Measurements from ENCODE around the gene PARP9. TPM values are rescaled to one million over a fixed set of nuclear protein-coding genes. Genes with fewer than 3 reads are reported as not detected.

PARP9 gene
- total and polyA plus RNA-seq, 12 donors, result 20.8 to 70.5 (median 40.7) TPM

GRCh38 chr3:122589297-122589696 is 25.2 kb upstream of the PARP9 start:
- DNase-seq, result no peak
- Histone ChIP-seq H3K27me3 (no peaks in the 10 kb centered on the region), H3K27ac (no peak overlapping the region), H3K4me3 (no peak overlapping the region), H3K36me3 (replicated peaks in 1 of 2) (no peaks in the 10 kb centered on the region), H3K9me3 (replicated peaks in 1 of 3) (no peaks in the 10 kb centered on the region), H3K4me1 (replicated peaks in 1 of 2) (no peaks in the 10 kb centered on the region)
- TF ChIP-seq, protein P1, sequence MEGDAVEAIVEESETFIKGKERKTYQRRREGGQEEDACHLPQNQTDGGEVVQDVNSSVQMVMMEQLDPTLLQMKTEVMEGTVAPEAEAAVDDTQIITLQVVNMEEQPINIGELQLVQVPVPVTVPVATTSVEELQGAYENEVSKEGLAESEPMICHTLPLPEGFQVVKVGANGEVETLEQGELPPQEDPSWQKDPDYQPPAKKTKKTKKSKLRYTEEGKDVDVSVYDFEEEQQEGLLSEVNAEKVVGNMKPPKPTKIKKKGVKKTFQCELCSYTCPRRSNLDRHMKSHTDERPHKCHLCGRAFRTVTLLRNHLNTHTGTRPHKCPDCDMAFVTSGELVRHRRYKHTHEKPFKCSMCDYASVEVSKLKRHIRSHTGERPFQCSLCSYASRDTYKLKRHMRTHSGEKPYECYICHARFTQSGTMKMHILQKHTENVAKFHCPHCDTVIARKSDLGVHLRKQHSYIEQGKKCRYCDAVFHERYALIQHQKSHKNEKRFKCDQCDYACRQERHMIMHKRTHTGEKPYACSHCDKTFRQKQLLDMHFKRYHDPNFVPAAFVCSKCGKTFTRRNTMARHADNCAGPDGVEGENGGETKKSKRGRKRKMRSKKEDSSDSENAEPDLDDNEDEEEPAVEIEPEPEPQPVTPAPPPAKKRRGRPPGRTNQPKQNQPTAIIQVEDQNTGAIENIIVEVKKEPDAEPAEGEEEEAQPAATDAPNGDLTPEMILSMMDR (IDR thresholded peaks at IDR 0.05), result no peak
- no peak for TF ChIP-seq POLR2A (IDR thresholded peaks at IDR 0.05)
- 54 to 70% (median 56%) methylated on average over 5 of the region's 5 CpGs for WGBS, 4 donors
- intact Hi-C loops (cut with DNase I), result no loop called here

GRCh38 chr3:122587572-122587971 is 23.5 kb upstream of the PARP9 start:
- H3K27ac ChIP-seq, result no peak overlapping the region
- no peak overlapping the region for H3K4me3 ChIP-seq
- 21 to 100% (median 67%) methylated on average over 1 to 2 of the region's 2 CpGs for WGBS, 4 donors
- no peaks in the 10 kb centered on the region for H3K9me3 ChIP-seq (replicated peaks in 1 of 3)
- no peaks in the 10 kb centered on the region for H3K27me3 ChIP-seq
- no peaks in the 10 kb centered on the region for H3K36me3 ChIP-seq (replicated peaks in 1 of 2)
- TF ChIP-seq POLR2A (IDR thresholded peaks at IDR 0.05), result no peak
- TF ChIP-seq, protein P1 (IDR thresholded peaks at IDR 0.05), result no peak
- no peak for DNase-seq
- intact Hi-C loops (cut with DNase I), result no loop called here
- no peaks in the 10 kb centered on the region for H3K4me1 ChIP-seq (replicated peaks in 1 of 2)

- no peak for TF ChIP-seq POLR2A (IDR thresholded peaks at IDR 0.05)
- TF ChIP-seq, protein P1 (IDR thresholded peaks at IDR 0.05), result no peak
- intact Hi-C loops (cut with DNase I), result no loop called here
- H3K9me3 ChIP-seq (replicated peaks in 1 of 3), result no peaks in the 10 kb centered on the region
- no peaks in the 10 kb centered on the region for H3K27me3 ChIP-seq
- no peaks in the 10 kb centered on the region for H3K36me3 ChIP-seq (replicated peaks in 1 of 2)
- H3K4me3 ChIP-seq, result no peak overlapping the region
- H3K27ac ChIP-seq, result no peak overlapping the region
- no peaks in the 10 kb centered on the region for H3K4me1 ChIP-seq (replicated peaks in 1 of 2)
- no peak for DNase-seq
These were observed 22.8 kb upstream of the PARP9 start for GRCh38 chr3:122586773-122587485.

- no peaks in the 10 kb centered on the region for H3K9me3 ChIP-seq (replicated peaks in 1 of 3)
- TF ChIP-seq, protein P1 (IDR thresholded peaks at IDR 0.05), result no peak
- TF ChIP-seq POLR2A (IDR thresholded peaks at IDR 0.05), result no peak
- no peaks in the 10 kb centered on the region for H3K4me1 ChIP-seq (replicated peaks in 1 of 2)
- DNase-seq, result no peak
- no peak overlapping the region for H3K4me3 ChIP-seq
- 42 to 56% (median 45%) methylated on average over 1 of the region's 1 CpG for WGBS, 4 donors
- no peaks in the 10 kb centered on the region for H3K27me3 ChIP-seq
- H3K36me3 ChIP-seq (replicated peaks in 1 of 2), result no peaks in the 10 kb centered on the region
- no peak overlapping the region for H3K27ac ChIP-seq
- intact Hi-C loops (cut with DNase I), result no loop called here
These were observed 22.0 kb upstream of the PARP9 start for GRCh38 chr3:122586098-122586497.
